ENCODE measurements around the gene CSAD.
"Not testable (repeated sequence)": the region's sequence is repeated elsewhere in the genome, so short reads cannot be mapped to it uniquely, and the experiment has no call there.

CSAD gene

GRCh38 chr12:53197011-53197640 is 16.4 kb upstream of the CSAD start:
- DNase-seq: no peak

- no peak for DNase-seq
Measured at GRCh38 chr12:53196486-53196885, 15.8 kb upstream of the CSAD start.

GRCh38 chr12:53195516-53196420 is 15.0 kb upstream of the CSAD start:
- DNase-seq: no peak

- no peak for DNase-seq
Measured at GRCh38 chr12:53194973-53195372, 14.2 kb upstream of the CSAD start.

- no peak for DNase-seq
Measured at GRCh38 chr12:53193985-53194716, 13.4 kb upstream of the CSAD start.

GRCh38 chr12:53193040-53193439 is 12.3 kb upstream of the CSAD start:
- no peak for DNase-seq

GRCh38 chr12:53192531-53193021 is 11.9 kb upstream of the CSAD start:
- DNase-seq: no peak

GRCh38 chr12:53191885-53192530 is 11.3 kb upstream of the CSAD start:
- DNase-seq: no peak

- DNase-seq: no peak
Measured at GRCh38 chr12:53191096-53191884, 10.6 kb upstream of the CSAD start.

- peak; percentile 53 for DNase-seq
Measured at GRCh38 chr12:53190108-53190729, 9.5 kb upstream of the CSAD start.

- DNase-seq: no peak
Measured at GRCh38 chr12:53187145-53187899, 6.6 kb upstream of the CSAD start.

GRCh38 chr12:53186745-53187144 is 6.0 kb upstream of the CSAD start:
- DNase-seq: no peak

- no peak for DNase-seq
Measured at GRCh38 chr12:53185582-53186153, 4.9 kb upstream of the CSAD start.

- DNase-seq: no peak
Measured at GRCh38 chr12:53184828-53185227, 4.1 kb upstream of the CSAD start.

GRCh38 chr12:53182903-53183302 is 2.2 kb upstream of the CSAD start:
- DNase-seq: no peak

GRCh38 chr12:53181935-53182334 is 1.2 kb upstream of the CSAD start:
- DNase-seq: no peak

GRCh38 chr12:53180931-53181645 is 363 bp upstream of the CSAD start:
- no peak for DNase-seq

- DNase-seq: no peak
Measured at GRCh38 chr12:53179687-53180219, 972 bp downstream of the CSAD start.

GRCh38 chr12:53178803-53179202 is 1.9 kb downstream of the CSAD start:
- not testable (repeated sequence) for DNase-seq

Data from CD4-positive, alpha-beta T cell treated with Interleukin-17A for 1 hour (primary cell).